ENCODE data around the gene MTIF2. TPM values are rescaled to one million over a fixed set of nuclear protein-coding genes. Genes with fewer than 3 reads are reported as not detected.

The MTIF2 gene
- total and polyA plus RNA-seq, 2 donors (not counting 3 experiments of a cell fraction or from before 2014, with no cell fraction given): 9.3 to 26.9 TPM

- no peak overlapping the region for H3K4me3 ChIP-seq (replicated peaks in 1 of 3; ENCODE audit: insufficient read depth in 1 of 3, low read depth in 1 of 3, low read length in 3 of 3)
- dilution Hi-C loops (cut with MboI; ENCODE audit: extremely low pct_ligation_motif_present, low sequenced_read_pairs) (no loop called here), intact Hi-C loops (cut with micrococcal nuclease) (loop anchor here (5.0 to 10.0 kb wide), 3 partner anchors 37 to 284 kb away; partner anchors contain the start of genes CFAP36 and MTIF2)
- no peak overlapping the region for H3K4me2 ChIP-seq (ENCODE audit: insufficient read depth, low read length)
- CTCF ChIA-PET: no interaction called here
- no peaks in the 10 kb centered on the region for H3K9me1 ChIP-seq (replicated peaks; ENCODE audit: control insufficient read depth, extremely low read depth, insufficient read depth, low read length)
- no peak overlapping the region for H3K9ac ChIP-seq (replicated peaks; ENCODE audit: extremely low read depth, insufficient read depth, low read length)
- no peak overlapping the region for H2AFZ ChIP-seq (ENCODE audit: low read depth, low read length)
- H3K36me3 ChIP-seq (ENCODE audit: control insufficient read depth in 2 of 2, extremely low read depth in 1 of 2, insufficient read depth in 2 of 2, low read length in 2 of 2): peaks cover 5 to 21% of the 10 kb centered on the region in 2 experiments
- FAIRE-seq: no peak
- no peaks in the 10 kb centered on the region for H3K27me3 ChIP-seq (ENCODE audit: control insufficient read depth in 2 of 2, insufficient read depth in 2 of 2, low read length in 2 of 2)
- no peak overlapping the region for H3K27ac ChIP-seq (ENCODE audit: insufficient read depth, low read depth, low read length)
- no peak for DNase-seq (ENCODE audit: low read depth, low spot score)
- no peaks in the 10 kb centered on the region for H4K20me1 ChIP-seq (replicated peaks; ENCODE audit: control insufficient read depth, extremely low read depth, insufficient read depth, low read length)
- TF ChIP-seq POLR2A (IDR thresholded peaks at IDR 0.05; ENCODE audit: low read depth, low read length) (no peak), FOS (IDR thresholded peaks at IDR 0.05; ENCODE audit: borderline replicate concordance, insufficient read depth, low read length) (no peak), GATA2 (IDR thresholded peaks at IDR 0.05; ENCODE audit: insufficient read depth, insufficient read length, low read depth, low read length) (no peak), EZH2 (IDR thresholded peaks at IDR 0.05; ENCODE audit: borderline replicate concordance, low read depth, low read length, severe bottlenecking) (no peak), MAX (IDR thresholded peaks at IDR 0.05; ENCODE audit: insufficient read depth, insufficient read length) (no peak), MYC (IDR thresholded peaks at IDR 0.05; ENCODE audit: low read depth, low read length) (no peak), CTCF (IDR thresholded peaks at IDR 0.05; ENCODE audit: extremely low read depth in 1 of 2, insufficient read depth in 1 of 2, low read depth in 1 of 2, low read length in 2 of 2) (no peak), JUN (IDR thresholded peaks at IDR 0.05; ENCODE audit: borderline replicate concordance, insufficient read depth, insufficient read length, low read depth) (no peak), POLR2AphosphoS5 (IDR thresholded peaks at IDR 0.05; ENCODE audit: insufficient read depth, low read depth, low read length) (no peak)
- H3K4me1 ChIP-seq (ENCODE audit: control insufficient read depth, extremely low read depth, insufficient read depth, low read length): peaks cover 36% of the 10 kb centered on the region
- BruUV-seq (replicated peaks): no TSS peak
- peaks cover 41% of the 10 kb centered on the region for H3K79me2 ChIP-seq (ENCODE audit: control insufficient read depth, insufficient read depth, low read length)
- H3K9me3 ChIP-seq (replicated peaks; ENCODE audit: control insufficient read depth, insufficient read depth, low read length): no peaks in the 10 kb centered on the region
- POLR2A ChIA-PET: no interaction called here
Observed at GRCh38 chr2:55230551-55230950, 38.5 kb downstream of the MTIF2 start.
